GM19238 (cell line): ENCODE data around the gene DNAL4.

Experiments used
- DNase-seq: peaks from one replicate; pipeline ENCODE4 v3.0.0; 2011; ENCODE audit warnings: low spot score; ENCODE audit not compliant: insufficient read length

DNAL4 gene

GRCh38 chr22:38786631-38787030, 7.3 kb downstream of the DNAL4 start:
- no peak for DNase-seq

GRCh38 chr22:38784856-38785255, 9.1 kb downstream of the DNAL4 start:
- no peak for DNase-seq

- DNase-seq: no peak
Measured at GRCh38 chr22:38784035-38784434, 9.9 kb downstream of the DNAL4 start.

- DNase-seq: no peak
Measured at GRCh38 chr22:38783095-38783615, 10.8 kb downstream of the DNAL4 start.

- no peak for DNase-seq
Measured at GRCh38 chr22:38782402-38783094, 11.4 kb downstream of the DNAL4 start.

- DNase-seq: no peak
Measured at GRCh38 chr22:38781033-38781432, 12.9 kb downstream of the DNAL4 start.

GRCh38 chr22:38777087-38777671, 16.8 kb downstream of the DNAL4 start:
- no peak for DNase-seq

- no peak for DNase-seq
Measured at GRCh38 chr22:38776086-38776485, 17.9 kb downstream of the DNAL4 start.

- DNase-seq: no peak
Measured at GRCh38 chr22:38775656-38776055, 18.3 kb downstream of the DNAL4 start.

- no peak for DNase-seq
Measured at GRCh38 chr22:38774496-38775166, 19.3 kb downstream of the DNAL4 start.

- DNase-seq: no peak
Measured at GRCh38 chr22:38773363-38773946, 20.5 kb downstream of the DNAL4 start.

GRCh38 chr22:38772623-38772873, 21.4 kb downstream of the DNAL4 start:
- no peak for DNase-seq

GRCh38 chr22:38770257-38770949, 23.5 kb downstream of the DNAL4 start:
- no peak for DNase-seq

- DNase-seq: no peak
Measured at GRCh38 chr22:38768036-38768435, 25.9 kb downstream of the DNAL4 start.

GRCh38 chr22:38767313-38767712, 26.6 kb downstream of the DNAL4 start:
- DNase-seq: no peak

- no peak for DNase-seq
Measured at GRCh38 chr22:38766076-38766777, 27.7 kb downstream of the DNAL4 start.

GRCh38 chr22:38762551-38762983, 31.4 kb downstream of the DNAL4 start:
- DNase-seq: no peak

- DNase-seq: no peak
Measured at GRCh38 chr22:38761202-38762162, 32.5 kb downstream of the DNAL4 start.

GRCh38 chr22:38760477-38761201, 33.3 kb downstream of the DNAL4 start:
- DNase-seq: no peak
